ENCODE measurements around the gene ORM1. TPM values are rescaled to one million over a fixed set of nuclear protein-coding genes. Genes with fewer than 3 reads are reported as not detected.
A peak's percentile ranks its signal among the peaks of the same experiment; 100 is the strongest.

Gene ORM1
- total and polyA plus RNA-seq, 10 donors, result 0.95 to 13.6 (median 2.7) TPM

DNA sequence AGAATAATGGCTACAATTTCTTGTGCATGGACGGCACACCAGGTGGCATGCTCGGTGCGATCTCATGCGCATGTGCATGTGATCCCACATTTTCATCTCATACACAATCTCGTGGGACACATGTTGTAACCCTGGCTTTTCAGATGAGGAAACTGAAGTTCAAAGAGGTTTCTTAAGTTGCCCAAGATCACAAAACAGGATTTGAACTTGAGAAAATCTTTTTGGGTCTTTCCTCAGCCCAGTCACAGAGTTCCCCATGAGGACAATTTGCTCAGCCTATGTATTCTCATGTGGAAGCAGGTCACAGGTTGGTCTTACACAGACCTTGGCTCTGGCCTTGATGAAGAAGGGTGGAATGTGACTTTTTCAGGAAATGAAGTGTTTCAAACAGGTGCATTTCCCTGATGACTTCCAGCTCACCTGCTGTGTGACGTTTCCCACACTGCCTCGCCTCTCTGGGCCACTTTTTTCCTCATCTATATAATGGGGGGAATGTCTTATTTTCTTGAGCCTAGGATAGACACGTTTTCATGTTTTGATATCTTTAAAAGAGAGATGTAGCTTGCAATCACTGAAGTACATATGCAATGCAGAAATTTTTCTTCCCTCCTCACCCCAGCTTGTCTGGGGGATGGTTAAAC, 7.1 kb upstream of the ORM1 start:
- H3K27ac ChIP-seq, result peak overlapping the region in 3 of 8 donors; percentile 40 to 80 (median 75)
- TF ChIP-seq, protein P1, sequence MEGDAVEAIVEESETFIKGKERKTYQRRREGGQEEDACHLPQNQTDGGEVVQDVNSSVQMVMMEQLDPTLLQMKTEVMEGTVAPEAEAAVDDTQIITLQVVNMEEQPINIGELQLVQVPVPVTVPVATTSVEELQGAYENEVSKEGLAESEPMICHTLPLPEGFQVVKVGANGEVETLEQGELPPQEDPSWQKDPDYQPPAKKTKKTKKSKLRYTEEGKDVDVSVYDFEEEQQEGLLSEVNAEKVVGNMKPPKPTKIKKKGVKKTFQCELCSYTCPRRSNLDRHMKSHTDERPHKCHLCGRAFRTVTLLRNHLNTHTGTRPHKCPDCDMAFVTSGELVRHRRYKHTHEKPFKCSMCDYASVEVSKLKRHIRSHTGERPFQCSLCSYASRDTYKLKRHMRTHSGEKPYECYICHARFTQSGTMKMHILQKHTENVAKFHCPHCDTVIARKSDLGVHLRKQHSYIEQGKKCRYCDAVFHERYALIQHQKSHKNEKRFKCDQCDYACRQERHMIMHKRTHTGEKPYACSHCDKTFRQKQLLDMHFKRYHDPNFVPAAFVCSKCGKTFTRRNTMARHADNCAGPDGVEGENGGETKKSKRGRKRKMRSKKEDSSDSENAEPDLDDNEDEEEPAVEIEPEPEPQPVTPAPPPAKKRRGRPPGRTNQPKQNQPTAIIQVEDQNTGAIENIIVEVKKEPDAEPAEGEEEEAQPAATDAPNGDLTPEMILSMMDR (IDR thresholded peaks at IDR 0.05 in 8 of 11, conservative IDR thresholded peaks at IDR 0.05 in 3 of 11), result no peak
- peak in 1 of 3 donors; percentile 18 for TF ChIP-seq POLR2AphosphoS5 (IDR thresholded peaks at IDR 0.05)
- H3K36me3 ChIP-seq, result no peaks in the 10 kb centered on the region
- H3K4me3 ChIP-seq, result no peak overlapping the region
- peaks cover 0 to 26% (median 0%) of the 10 kb centered on the region in 6 donors for H3K4me1 ChIP-seq
- 55 to 85% (median 68%) methylated on average over 8 of the region's 8 CpGs for WGBS, 5 donors
- H3K27me3 ChIP-seq (replicated peaks in 1 of 7), result peaks cover 0 to 12% (median 0%) of the 10 kb centered on the region in 7 donors
- peak; percentile 50 for DNase-seq
- peaks cover 0 to 3% (median 0%) of the 10 kb centered on the region in 8 donors for H3K9me3 ChIP-seq
- intact Hi-C loops (cut with DNase I; ENCODE audit: low total_unique reads), result no loop called here

DNA sequence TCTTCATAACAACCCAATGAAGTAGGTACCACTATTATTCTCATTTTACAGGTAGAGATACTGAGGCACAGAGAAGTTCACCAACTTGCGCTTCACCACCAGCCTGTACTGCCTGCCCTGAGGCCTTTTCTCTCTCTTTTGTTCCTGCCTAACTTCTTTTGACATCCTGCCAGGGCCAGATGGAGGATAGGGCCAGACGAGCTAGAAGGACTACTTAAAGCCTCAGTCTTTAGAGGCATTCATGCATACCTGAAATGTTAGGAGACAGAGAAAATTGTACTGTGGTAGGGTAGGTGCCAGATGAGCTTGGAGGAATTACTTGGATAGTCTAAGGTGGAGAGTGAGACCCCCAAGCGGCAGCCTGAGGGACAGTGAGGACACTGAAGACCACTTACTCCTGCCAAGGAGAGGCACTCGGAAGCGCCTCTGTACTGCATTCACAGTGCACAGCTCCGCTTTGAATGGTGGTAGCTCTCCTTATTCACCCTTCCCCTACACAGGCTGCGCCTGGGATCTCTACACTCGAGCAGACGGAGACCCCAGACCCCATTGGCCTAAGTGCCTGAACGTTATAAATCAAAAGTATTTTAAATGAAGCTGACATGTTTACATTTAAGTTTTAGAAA, 6.2 kb upstream of the ORM1 start:
- intact Hi-C loops (cut with DNase I; ENCODE audit: low total_unique reads), result no loop called here
- WGBS, 5 donors, result 78 to 89% (median 83%) methylated on average over 10 of the region's 10 CpGs
- H3K4me1 ChIP-seq, result peaks cover 0 to 26% (median 0%) of the 10 kb centered on the region in 6 donors
- H3K27ac ChIP-seq, result peak overlapping the region in 3 of 8 donors; percentile 40 to 80 (median 75)
- DNase-seq, result no peak
- H3K27me3 ChIP-seq (replicated peaks in 1 of 7), result peaks cover 0 to 21% (median 0%) of the 10 kb centered on the region in 7 donors
- no peak overlapping the region for H3K4me3 ChIP-seq
- H3K9me3 ChIP-seq, result peaks cover 0 to 3% (median 0%) of the 10 kb centered on the region in 8 donors
- TF ChIP-seq POLR2A (IDR thresholded peaks at IDR 0.05) (no peak), POLR2AphosphoS5 (IDR thresholded peaks at IDR 0.05) (no peak)
- TF ChIP-seq, protein P1 (IDR thresholded peaks at IDR 0.05 in 8 of 11, conservative IDR thresholded peaks at IDR 0.05 in 3 of 11), result no peak
- H3K36me3 ChIP-seq, result no peaks in the 10 kb centered on the region

DNA sequence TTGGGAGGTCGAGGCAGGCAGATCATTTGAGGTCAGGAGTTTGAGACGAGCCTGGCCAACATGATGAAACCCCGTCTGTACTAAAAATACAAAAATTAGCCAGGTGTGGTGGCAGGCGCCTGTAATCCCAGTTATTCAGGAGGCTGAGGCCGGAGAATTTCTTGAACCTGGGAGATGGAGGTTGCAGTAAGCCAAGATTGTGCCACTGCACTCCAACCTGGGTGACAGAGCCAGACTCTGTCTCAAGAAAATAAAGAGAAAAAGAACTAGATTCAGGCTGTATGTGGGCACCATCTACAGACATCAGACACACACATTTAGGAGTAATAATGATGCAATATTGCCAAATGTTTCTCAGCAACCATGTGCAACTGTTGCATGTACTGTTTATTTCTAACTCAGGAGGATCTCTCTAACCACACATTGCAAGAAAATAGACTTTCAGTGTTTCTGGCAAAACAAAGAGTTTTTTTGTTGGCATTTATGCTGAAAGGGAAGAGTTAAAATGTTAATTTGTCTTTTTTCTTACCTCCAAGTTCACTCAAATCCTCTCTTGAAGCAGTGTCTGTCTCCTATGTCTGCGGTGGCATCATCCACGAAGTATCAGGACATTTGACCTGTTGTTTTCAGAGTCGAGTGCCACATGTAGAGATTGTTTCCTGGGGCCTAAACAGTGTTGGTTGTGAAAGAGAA, 5.1 kb upstream of the ORM1 start:
- H3K4me1 ChIP-seq, result peaks cover 0 to 26% (median 0%) of the 10 kb centered on the region in 6 donors
- H3K4me3 ChIP-seq, result peak overlapping the region in 1 of 8 donors; percentile 27
- DNase-seq, result peak; percentile 16
- H3K36me3 ChIP-seq, result no peaks in the 10 kb centered on the region
- intact Hi-C loops (cut with DNase I; ENCODE audit: low total_unique reads), result no loop called here
- H3K9me3 ChIP-seq, result peaks cover 0 to 3% (median 0%) of the 10 kb centered on the region in 8 donors
- H3K27me3 ChIP-seq (replicated peaks in 1 of 7), result peaks cover 0 to 25% (median 0%) of the 10 kb centered on the region in 7 donors
- TF ChIP-seq, protein P1 (IDR thresholded peaks at IDR 0.05 in 8 of 11, conservative IDR thresholded peaks at IDR 0.05 in 3 of 11), result no peak
- no peak for TF ChIP-seq POLR2A (IDR thresholded peaks at IDR 0.05)
- WGBS, 5 donors, result 49 to 84% (median 65%) methylated on average over 8 of the region's 8 CpGs
- peak overlapping the region in 5 of 8 donors; percentile 11 to 80 (median 74) for H3K27ac ChIP-seq
